Middle frontal gyrus (tissue), 1 donor: ENCODE results near the gene TBX15.

Experiments
- DNase-seq: peaks from one replicate; pipeline ENCODE4 v3.0.0-alpha.2; 2015; ENCODE audit warnings: low spot score; ENCODE audit errors: extremely low spot score

TBX15 gene

GRCh38 chr1:118899340-118899739 is 88.8 kb downstream of the TBX15 start:
- DNase-seq, result no peak

- no peak for DNase-seq
Observed at GRCh38 chr1:118898712-118899111, 89.4 kb downstream of the TBX15 start.

- no peak for DNase-seq
Observed at GRCh38 chr1:118896416-118896815, 91.7 kb downstream of the TBX15 start.

- DNase-seq, result no peak
Observed at GRCh38 chr1:118894836-118895235, 93.3 kb downstream of the TBX15 start.

- no peak for DNase-seq
Observed at GRCh38 chr1:118890851-118891384, 97.2 kb downstream of the TBX15 start.

- DNase-seq, result no peak
Observed at GRCh38 chr1:118884946-118885345, 103.2 kb downstream of the TBX15 start.

GRCh38 chr1:118881751-118882150 is 106.4 kb downstream of the TBX15 start:
- DNase-seq, result no peak

- no peak for DNase-seq
Observed at GRCh38 chr1:118878661-118879060, 109.5 kb downstream of the TBX15 start.

GRCh38 chr1:118877668-118878396 is 110.3 kb downstream of the TBX15 start:
- no peak for DNase-seq

- DNase-seq, result no peak
Observed at GRCh38 chr1:118871582-118872171, 116.5 kb downstream of the TBX15 start.

- DNase-seq, result no peak
Observed at GRCh38 chr1:118868387-118868786, 119.8 kb downstream of the TBX15 start.

- no peak for DNase-seq
Observed at GRCh38 chr1:118866330-118866729, 121.8 kb downstream of the TBX15 start.

GRCh38 chr1:118863688-118864087 is 124.5 kb downstream of the TBX15 start:
- DNase-seq, result no peak

GRCh38 chr1:118862755-118863154 is 125.4 kb downstream of the TBX15 start:
- DNase-seq, result no peak

- DNase-seq, result no peak
Observed at GRCh38 chr1:118861216-118861615, 126.9 kb downstream of the TBX15 start.

- no peak for DNase-seq
Observed at GRCh38 chr1:118859999-118860398, 128.1 kb downstream of the TBX15 start.

- no peak for DNase-seq
Observed at GRCh38 chr1:118846443-118846842, 141.7 kb downstream of the TBX15 start.

- DNase-seq, result no peak
Observed at GRCh38 chr1:118842452-118843201, 145.5 kb downstream of the TBX15 start.

GRCh38 chr1:118841521-118841920 is 146.6 kb downstream of the TBX15 start:
- no peak for DNase-seq
